Ishikawa (cell line): ENCODE measurements around the gene FAM193B.

Experiments
- EP300 ChIP-seq: IDR thresholded peaks from 2 replicates; pipeline ENCODE4 v1.6.1; 2012; ENCODE audit warnings: borderline replicate concordance
- MAX ChIP-seq: IDR thresholded peaks from 2 replicates; pipeline ENCODE4 v1.6.1; 2012
- USF1 ChIP-seq: IDR thresholded peaks from 2 replicates; pipeline ENCODE4 v1.6.1; 2012

GRCh38 chr5:177494346-177495195 lies 59.8 kb downstream of the FAM193B start:
- peak; percentile 45; the same call in 1 of the 2 replicates for TF ChIP-seq EP300
- TF ChIP-seq MAX, result no peak
- no peak for TF ChIP-seq USF1
